ENCODE results near the gene SLC35B2. TPM values are rescaled to one million over a fixed set of nuclear protein-coding genes. Genes with fewer than 3 reads are reported as not detected.
A peak's percentile ranks its signal among the peaks of the same experiment; 100 is the strongest.

SLC35B2 gene
- total RNA-seq, 1 experiment from 2014 or later: 28.9 TPM

GRCh38 chr6:44228836-44229235 is 28.5 kb downstream of the SLC35B2 start:
- H3K27ac Mint-ChIP-seq: peak overlapping the region; percentile 36; the same call in 1 of the 2 replicates
- peaks cover 38% of the 10 kb centered on the region for H3K4me1 Mint-ChIP-seq
- no peaks in the 10 kb centered on the region for H3K27me3 Mint-ChIP-seq (ENCODE audit: low read depth)
- H3K4me3 Mint-ChIP-seq: no peak overlapping the region
- no peak for TF ChIP-seq ZNF532 (CRISPR knock-in tag; IDR thresholded peaks at IDR 0.05; ENCODE audit: borderline replicate concordance)
- TF ChIP-seq ZNF121 (CRISPR knock-in tag; IDR thresholded peaks at IDR 0.05): no peak
- no peak for TF ChIP-seq NR1H2 (CRISPR knock-in tag; IDR thresholded peaks at IDR 0.05)
- no peak for TF ChIP-seq ZNF219 (CRISPR knock-in tag; IDR thresholded peaks at IDR 0.05; ENCODE audit: borderline replicate concordance)
- no peak for TF ChIP-seq CTCF (IDR thresholded peaks at IDR 0.05)
- no peak for TF ChIP-seq FOXP1 (CRISPR knock-in tag; IDR thresholded peaks at IDR 0.05; ENCODE audit: borderline replicate concordance)
- TF ChIP-seq ZNF512 (CRISPR knock-in tag; IDR thresholded peaks at IDR 0.05; ENCODE audit: borderline replicate concordance): no peak
- ChIA-PET CTCF (interaction anchor here (10.7 kb wide), 1 partner anchor 7 kb away, joined by 174 read pairs; no protein-coding TSS in a partner anchor), POLR2A (no interaction called here)
- H3K36me3 Mint-ChIP-seq: peaks cover 48% of the 10 kb centered on the region
- no peaks in the 10 kb centered on the region for H3K9me3 Mint-ChIP-seq
- no peak for ATAC-seq
- DNase-seq (ENCODE audit: low spot score): no peak

GRCh38 chr6:44228433-44228832 is 28.9 kb downstream of the SLC35B2 start:
- Mint-ChIP-seq H3K9me3 (no peaks in the 10 kb centered on the region), H3K27me3 (ENCODE audit: low read depth) (no peaks in the 10 kb centered on the region), H3K27ac (peak overlapping the region; percentile 7; the same call in 1 of the 2 replicates), H3K4me3 (no peak overlapping the region), H3K4me1 (peaks cover 34% of the 10 kb centered on the region), H3K36me3 (peaks cover 44% of the 10 kb centered on the region)
- DNase-seq (ENCODE audit: low spot score) (no peak), ATAC-seq (no peak)
- CTCF ChIA-PET: interaction anchor here (1.4 to 10.7 kb wide), 3 partner anchors 7 to 56 kb away, joined by 5 to 174 read pairs (median 7); partner anchors contain the start of gene SLC35B2
- no peak for TF ChIP-seq ZNF263 (CRISPR knock-in tag; IDR thresholded peaks at IDR 0.05; ENCODE audit: low read depth)
- POLR2A ChIA-PET: interaction anchor here (1.9 kb wide), 1 partner anchor 18 kb away, joined by 9 read pairs; the partner anchor contains the start of gene HSP90AB1

GRCh38 chr6:44228031-44228430 is 29.3 kb downstream of the SLC35B2 start:
- CTCF ChIA-PET: interaction anchor here (1.4 to 10.7 kb wide), 3 partner anchors 8 to 55 kb away, joined by 5 to 174 read pairs (median 7); partner anchors contain the start of gene SLC35B2
- Mint-ChIP-seq H3K36me3 (peaks cover 44% of the 10 kb centered on the region), H3K4me1 (peaks cover 34% of the 10 kb centered on the region), H3K27me3 (ENCODE audit: low read depth) (no peaks in the 10 kb centered on the region), H3K27ac (peak overlapping the region; percentile 7; the same call in 1 of the 2 replicates), H3K9me3 (no peaks in the 10 kb centered on the region), H3K4me3 (no peak overlapping the region)
- ATAC-seq (no peak), DNase-seq (ENCODE audit: low spot score) (no peak)
- TF ChIP-seq ZNF317 (CRISPR knock-in tag; IDR thresholded peaks at IDR 0.05; ENCODE audit: borderline replicate concordance, low read depth) (no peak), CBFB (CRISPR knock-in tag; IDR thresholded peaks at IDR 0.05; ENCODE audit: low read depth) (no peak)
- POLR2A ChIA-PET: interaction anchor here (1.9 kb wide), 1 partner anchor 19 kb away, joined by 9 read pairs; the partner anchor contains the start of gene HSP90AB1
